Cerebellar nuclear complex (tissue), 1 donor: ENCODE measurements around the gene CLDN24.

Experiments used
- DNase-seq, 2 experiments: peaks; one replicate each; lab custom pipeline; 2025; lab: John Stamatoyannopoulos, UW

The CLDN24 gene

DNA sequence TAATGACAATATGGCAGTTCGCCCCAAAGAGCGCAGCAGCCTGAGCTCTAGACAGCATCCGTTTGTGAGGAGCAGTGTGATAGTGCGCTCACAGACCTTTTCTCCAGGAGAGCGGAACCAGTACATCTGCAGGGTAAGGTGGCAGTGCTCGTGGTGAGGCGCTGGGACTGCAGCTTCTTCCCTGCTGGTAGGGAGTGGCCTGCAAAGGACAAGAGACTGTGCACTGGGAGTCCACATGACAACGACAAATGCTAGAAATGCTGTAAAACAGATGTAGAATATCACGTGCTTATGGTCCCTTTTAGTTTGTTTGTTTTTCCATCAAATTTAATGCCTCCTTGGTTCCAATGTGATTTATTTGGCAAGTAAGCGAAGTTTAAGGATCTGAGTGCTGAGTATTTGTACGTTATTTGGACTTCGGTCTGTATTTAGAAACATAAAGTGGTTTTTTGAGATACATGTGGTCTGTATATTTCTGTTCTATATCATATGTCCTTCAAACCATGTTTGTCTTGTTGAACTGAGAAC is 37.9 kb downstream of the CLDN24 start:
- no peak for DNase-seq

DNA sequence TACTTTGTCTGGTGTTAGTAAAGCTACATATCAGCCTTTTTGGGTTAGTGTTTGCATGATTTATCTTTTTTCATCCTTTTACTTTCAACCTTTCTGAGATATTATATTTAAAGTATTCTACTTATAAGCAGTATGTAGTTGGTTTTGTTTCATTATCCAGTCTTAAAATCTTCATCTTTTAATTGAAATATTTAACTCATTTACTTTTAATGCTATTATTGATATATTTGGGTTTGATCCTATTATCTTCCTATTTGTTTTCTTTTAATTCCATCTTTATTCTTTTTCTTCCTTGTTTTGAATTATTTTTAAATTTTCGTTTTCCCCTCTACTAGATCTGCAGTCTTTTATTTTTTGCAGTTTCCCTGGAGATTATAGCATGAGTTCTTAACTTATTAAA is 46.1 kb downstream of the CLDN24 start:
- DNase-seq: no peak

DNA sequence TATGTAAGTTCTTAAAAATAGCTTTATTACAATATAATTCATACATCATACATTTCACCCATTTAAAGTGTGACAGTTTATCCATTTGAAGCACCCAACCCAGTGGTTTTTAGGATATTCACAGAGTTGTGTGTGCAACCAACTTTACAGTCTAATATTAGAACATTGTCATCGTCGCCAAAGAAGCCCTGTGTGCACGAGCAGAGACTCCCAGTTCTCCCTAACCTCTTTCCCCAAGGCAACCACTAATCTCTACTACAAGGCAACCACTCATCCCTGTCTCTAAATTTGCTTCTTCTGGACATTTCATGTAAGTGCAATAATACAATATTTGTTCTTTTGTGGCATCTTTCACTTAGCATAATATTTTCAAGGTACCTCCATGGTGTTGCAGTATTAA is 49.8 kb downstream of the CLDN24 start:
- no peak for DNase-seq
